DOHH2 (cell line): ENCODE measurements around the gene CAPZB.

Experiments
- H3F3A ChIP-seq: fragments of 200-600 bp; sonication (generic), shearing (Covaris generic); 2 replicates; pipeline ENCODE4 v1.6.0; 2016; ENCODE audit warnings: antibody characterized with exemption, mild to moderate bottlenecking; ENCODE audit not compliant: control insufficient read depth, insufficient read depth
- H3K27ac ChIP-seq: fragments of 200-600 bp; sonication (generic); 2 replicates; pipeline ENCODE4 v1.5.1; 2014; ENCODE audit warnings: low read depth, mild to moderate bottlenecking, low read length, moderate library complexity
- H3K27me3 ChIP-seq: fragments of 200-600 bp; sonication (generic); 2 replicates; pipeline ENCODE4 v1.6.1; 2014; ENCODE audit warnings: mild to moderate bottlenecking, low read length, mixed read lengths; ENCODE audit not compliant: control insufficient read depth
- H3K36me3 ChIP-seq: fragments of 200-600 bp; sonication (generic); 2 replicates; pipeline ENCODE4 v1.6.1; 2014; ENCODE audit warnings: mild to moderate bottlenecking, low read length, moderate library complexity, mixed read lengths; ENCODE audit not compliant: control insufficient read depth
- H3K4me1 ChIP-seq: fragments of 200-600 bp; sonication (generic); 2 replicates; pipeline ENCODE4 v1.6.1; 2014; ENCODE audit warnings: mild to moderate bottlenecking, low read length, mixed read lengths; ENCODE audit not compliant: control insufficient read depth
- H3K4me2 ChIP-seq: fragments of 200-600 bp; sonication (generic); 2 replicates; pipeline ENCODE4 v1.6.0; 2014; ENCODE audit warnings: mild to moderate bottlenecking, low read length, moderate library complexity
- H3K4me3 ChIP-seq: fragments of 200-600 bp; sonication (generic); 2 replicates; pipeline ENCODE4 v1.5.1; 2014; ENCODE audit warnings: mild to moderate bottlenecking, low read length, mixed read lengths
- H3K79me2 ChIP-seq: fragments of 200-600 bp; sonication (generic); 2 replicates; pipeline ENCODE4 v1.6.1; 2014; ENCODE audit warnings: mild to moderate bottlenecking, low read length, mixed read lengths; ENCODE audit not compliant: control insufficient read depth
- H3K9me2 ChIP-seq: fragments of 200-600 bp; sonication (generic); replicated peaks from 2 replicates; pipeline ENCODE4 v1.6.1; 2014; ENCODE audit warnings: mild to moderate bottlenecking, low read length, mixed read lengths; ENCODE audit not compliant: control insufficient read depth
- H3K9me3 ChIP-seq: fragments of 200-600 bp; sonication (generic); 2 replicates; pipeline ENCODE4 v1.6.1; 2014; ENCODE audit warnings: antibody characterized with exemption, low read length, mixed read lengths; ENCODE audit not compliant: control insufficient read depth, insufficient read depth
- H4K20me1 ChIP-seq: fragments of 200-600 bp; sonication (generic); 2 replicates; pipeline ENCODE4 v1.6.0; 2014; ENCODE audit warnings: low read depth, mild to moderate bottlenecking, antibody characterized with exemption, low read length, moderate library complexity; ENCODE audit not compliant: control insufficient read depth, insufficient read depth
- EZH2phosphoT487 ChIP-seq: fragments of 200-600 bp; sonication (generic); IDR thresholded peaks from 2 replicates; pipeline ENCODE4 v1.6.1; 2017; ENCODE audit warnings: borderline replicate concordance, mild to moderate bottlenecking, antibody characterized with exemption, low read length, moderate library complexity, mixed read lengths
- TF ChIP-seq, protein P1 (sequence below): fragments of 200-600 bp; sonication (generic); IDR thresholded peaks from one replicate; pipeline ENCODE4 v1.5.1; 2014; ENCODE audit warnings: antibody characterized with exemption, mild to moderate bottlenecking, low read depth, low read length; ENCODE audit not compliant: poor library complexity, severe bottlenecking

Gene CAPZB

DNA sequence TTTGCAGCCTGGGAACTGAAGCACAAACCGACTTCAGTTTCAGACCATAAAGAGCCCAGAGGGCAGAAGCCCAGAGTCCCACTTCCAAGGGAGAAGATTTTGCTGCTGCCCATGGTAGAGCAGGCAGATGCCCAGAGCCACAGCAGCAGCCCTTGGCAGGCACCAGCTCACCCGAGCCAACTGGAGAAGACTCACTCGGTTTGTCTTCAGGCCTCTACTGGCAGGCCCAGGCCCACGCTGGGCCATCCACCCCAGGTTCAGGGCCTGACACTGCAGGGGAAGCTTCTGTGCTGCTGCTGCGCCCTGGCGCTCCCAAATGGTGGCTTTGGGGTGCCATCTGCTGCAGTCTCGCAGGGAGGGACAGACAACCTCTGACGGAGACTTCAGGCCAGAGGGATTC lies 139.9 kb downstream of the CAPZB start:
- no peaks in the 10 kb centered on the region for H3K9me3 ChIP-seq
- H3K4me3 ChIP-seq: no peak overlapping the region
- no peaks in the 10 kb centered on the region for H3F3A ChIP-seq
- no peaks in the 10 kb centered on the region for H3K9me2 ChIP-seq
- no peaks in the 10 kb centered on the region for H3K27me3 ChIP-seq
- TF ChIP-seq, protein P1, sequence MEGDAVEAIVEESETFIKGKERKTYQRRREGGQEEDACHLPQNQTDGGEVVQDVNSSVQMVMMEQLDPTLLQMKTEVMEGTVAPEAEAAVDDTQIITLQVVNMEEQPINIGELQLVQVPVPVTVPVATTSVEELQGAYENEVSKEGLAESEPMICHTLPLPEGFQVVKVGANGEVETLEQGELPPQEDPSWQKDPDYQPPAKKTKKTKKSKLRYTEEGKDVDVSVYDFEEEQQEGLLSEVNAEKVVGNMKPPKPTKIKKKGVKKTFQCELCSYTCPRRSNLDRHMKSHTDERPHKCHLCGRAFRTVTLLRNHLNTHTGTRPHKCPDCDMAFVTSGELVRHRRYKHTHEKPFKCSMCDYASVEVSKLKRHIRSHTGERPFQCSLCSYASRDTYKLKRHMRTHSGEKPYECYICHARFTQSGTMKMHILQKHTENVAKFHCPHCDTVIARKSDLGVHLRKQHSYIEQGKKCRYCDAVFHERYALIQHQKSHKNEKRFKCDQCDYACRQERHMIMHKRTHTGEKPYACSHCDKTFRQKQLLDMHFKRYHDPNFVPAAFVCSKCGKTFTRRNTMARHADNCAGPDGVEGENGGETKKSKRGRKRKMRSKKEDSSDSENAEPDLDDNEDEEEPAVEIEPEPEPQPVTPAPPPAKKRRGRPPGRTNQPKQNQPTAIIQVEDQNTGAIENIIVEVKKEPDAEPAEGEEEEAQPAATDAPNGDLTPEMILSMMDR: no peak
- no peak for TF ChIP-seq EZH2phosphoT487
- H3K36me3 ChIP-seq: peaks cover 21% of the 10 kb centered on the region
- no peaks in the 10 kb centered on the region; the same call in 1 of the 2 replicates for H3K79me2 ChIP-seq
- H3K4me1 ChIP-seq: peaks cover 10% of the 10 kb centered on the region
- H4K20me1 ChIP-seq: peaks cover 4% of the 10 kb centered on the region; the same call in 1 of the 2 replicates
- no peak overlapping the region for H3K27ac ChIP-seq
- H3K4me2 ChIP-seq: no peak overlapping the region

DNA sequence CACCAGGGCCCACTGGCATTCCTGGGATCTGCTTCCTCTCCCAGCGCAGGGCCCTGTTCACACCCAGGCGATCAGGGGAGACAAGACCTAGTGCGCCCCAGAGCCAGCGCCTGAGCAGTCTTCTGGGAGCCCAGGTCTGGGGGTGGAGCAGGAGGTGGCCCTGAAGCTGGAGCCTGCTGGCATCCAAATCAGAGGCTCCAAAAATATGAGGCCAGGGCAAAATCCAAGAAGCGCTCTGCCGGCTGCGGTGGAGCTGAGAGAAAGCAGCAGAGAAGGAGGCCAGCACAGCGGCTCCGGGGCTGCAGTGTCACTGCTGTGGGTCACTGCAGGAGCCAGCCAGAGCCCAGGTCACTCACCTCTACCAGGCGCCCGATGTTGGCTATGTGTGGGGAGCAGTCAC lies 140.5 kb downstream of the CAPZB start:
- Histone ChIP-seq H3K4me1 (peaks cover 10% of the 10 kb centered on the region), H3K36me3 (peaks cover 21% of the 10 kb centered on the region), H3K9me3 (no peaks in the 10 kb centered on the region), H3K27me3 (no peaks in the 10 kb centered on the region), H3K4me2 (no peak overlapping the region), H4K20me1 (peaks cover 4% of the 10 kb centered on the region; the same call in 1 of the 2 replicates), H3F3A (no peaks in the 10 kb centered on the region), H3K9me2 (no peaks in the 10 kb centered on the region), H3K79me2 (no peaks in the 10 kb centered on the region; the same call in 1 of the 2 replicates), H3K27ac (no peak overlapping the region), H3K4me3 (no peak overlapping the region)
- TF ChIP-seq EZH2phosphoT487: no peak
- TF ChIP-seq, protein P1: no peak

DNA sequence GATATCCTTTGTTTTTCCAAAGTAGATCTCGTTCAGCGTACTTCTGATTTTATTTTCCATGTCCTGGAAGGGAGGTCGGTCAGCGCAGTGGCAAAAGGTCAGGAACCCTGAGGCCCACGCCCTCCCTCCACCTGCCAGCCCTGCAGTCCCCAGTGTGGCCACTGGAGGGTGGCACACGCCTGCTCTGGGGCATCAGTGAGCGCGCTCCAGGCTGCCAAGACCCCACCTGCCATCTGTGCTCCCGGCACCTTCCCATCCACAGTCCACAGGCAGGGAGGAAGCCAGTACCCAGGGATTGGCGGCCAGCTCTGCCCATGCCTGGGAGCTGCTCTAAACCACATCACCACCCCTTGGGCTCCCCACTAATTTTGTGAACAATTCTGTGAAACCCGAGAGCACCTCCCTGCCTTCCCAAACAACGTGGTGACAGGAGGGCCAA lies 140.9 kb downstream of the CAPZB start:
- Histone ChIP-seq H3K36me3 (peaks cover 21% of the 10 kb centered on the region), H3K4me2 (no peak overlapping the region), H3K4me1 (peaks cover 10% of the 10 kb centered on the region)

More for the DNA sequence above, 140.9 kb downstream of the CAPZB start:
- Histone ChIP-seq H3K4me3 (no peak overlapping the region), H3K9me2 (no peaks in the 10 kb centered on the region), H3F3A (no peaks in the 10 kb centered on the region), H3K27ac (no peak overlapping the region), H4K20me1 (peaks cover 4% of the 10 kb centered on the region; the same call in 1 of the 2 replicates), H3K79me2 (no peaks in the 10 kb centered on the region; the same call in 1 of the 2 replicates), H3K9me3 (no peaks in the 10 kb centered on the region), H3K27me3 (no peaks in the 10 kb centered on the region)
- no peak for TF ChIP-seq EZH2phosphoT487
- TF ChIP-seq, protein P1: peak; percentile 88
